Fibroblast of skin of left biceps (primary cell): ENCODE results near the gene ATP2B2.
"Not testable (repeated sequence)": the region's sequence is repeated elsewhere in the genome, so short reads cannot be mapped to it uniquely, and the experiment has no call there.

Experiments
- DNase-seq, 2 experiments: peaks; one replicate each; pipeline ENCODE4 v3.0.0-alpha.2; 2013; ENCODE audit warnings: low read depth in 2 of 2

ATP2B2 gene

DNA sequence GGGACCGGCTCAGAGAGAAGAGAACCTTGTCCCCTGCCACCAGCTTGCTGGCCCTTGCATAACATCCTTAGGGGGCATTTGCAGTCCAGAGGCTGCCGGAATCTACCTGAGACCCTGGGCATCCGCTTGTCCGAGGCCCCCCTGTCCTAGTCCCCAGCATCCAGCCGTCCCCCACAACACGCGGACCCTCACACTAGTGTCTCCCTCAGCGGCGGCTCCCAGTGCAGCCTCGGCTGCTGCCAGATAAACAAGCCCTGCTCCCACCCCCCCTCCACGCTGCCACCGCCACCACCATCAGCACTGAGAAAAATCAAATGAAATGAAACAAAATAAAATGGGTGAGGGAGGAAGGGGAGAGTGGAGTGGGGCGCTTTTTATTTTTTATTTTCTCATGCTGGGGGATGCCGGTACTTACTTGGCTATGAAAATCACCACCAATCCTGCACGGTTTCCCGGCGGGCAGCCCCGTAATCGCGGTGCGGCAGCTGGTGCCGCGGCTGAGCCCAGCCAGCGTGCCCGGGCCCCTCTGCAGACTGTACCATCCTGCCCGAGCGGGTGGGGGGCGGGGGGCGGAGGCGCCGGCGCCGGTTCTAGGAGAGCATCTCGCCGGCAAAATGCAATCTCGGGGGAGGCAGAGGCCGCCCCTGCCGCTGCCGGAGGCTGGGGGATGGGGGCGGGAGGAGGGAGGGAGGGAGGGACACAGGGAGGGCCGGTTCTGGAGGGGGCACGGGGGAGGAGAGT lies at the start of gene ATP2B2:
TSS of gene ATP2B2 (minus strand) at position 537 of the 741 bp plus-strand sequence. CDS start 56,043 bp downstream, outside the sequence.
- DNase-seq = no peak

DNA sequence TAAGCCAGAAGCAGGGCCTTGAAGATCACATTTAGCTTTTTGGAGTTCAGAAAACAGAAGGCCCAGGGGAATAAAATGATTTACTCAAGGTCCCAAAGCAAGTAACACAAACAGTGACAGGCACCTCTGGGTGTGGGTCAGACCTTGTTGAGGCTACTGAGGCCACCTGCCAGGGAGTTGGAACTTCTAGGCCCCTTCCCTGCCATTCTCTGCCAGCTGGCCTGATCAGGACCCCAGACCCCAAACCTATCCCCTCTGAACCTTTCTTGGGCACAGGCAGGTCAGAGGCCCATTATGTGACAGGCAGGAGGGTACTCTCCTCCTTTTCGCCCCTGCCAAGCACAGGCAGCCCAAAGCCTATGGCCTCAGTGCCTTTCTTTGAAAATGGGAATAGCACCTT lies 49.4 kb upstream of the ATP2B2 start:
- no peak for DNase-seq

DNA sequence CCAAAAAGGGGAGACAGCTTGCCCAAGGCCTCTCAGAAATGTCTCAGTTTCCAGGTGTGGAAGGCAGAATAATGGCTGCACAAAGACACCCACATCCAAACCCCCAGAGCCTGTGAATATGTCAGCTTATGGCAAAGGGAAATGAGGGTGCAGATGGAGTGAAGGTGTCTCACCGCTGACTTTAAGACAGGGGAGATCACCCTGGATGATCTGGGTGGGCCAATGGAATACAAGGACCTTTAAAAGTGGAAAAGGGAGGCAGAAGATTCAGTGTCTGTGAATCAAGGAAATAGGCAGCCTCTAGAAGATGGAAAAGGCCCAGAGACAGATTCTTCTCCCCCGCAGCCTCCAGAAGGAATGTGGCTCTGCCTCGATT lies 48.8 kb upstream of the ATP2B2 start:
- no peak for DNase-seq

DNA sequence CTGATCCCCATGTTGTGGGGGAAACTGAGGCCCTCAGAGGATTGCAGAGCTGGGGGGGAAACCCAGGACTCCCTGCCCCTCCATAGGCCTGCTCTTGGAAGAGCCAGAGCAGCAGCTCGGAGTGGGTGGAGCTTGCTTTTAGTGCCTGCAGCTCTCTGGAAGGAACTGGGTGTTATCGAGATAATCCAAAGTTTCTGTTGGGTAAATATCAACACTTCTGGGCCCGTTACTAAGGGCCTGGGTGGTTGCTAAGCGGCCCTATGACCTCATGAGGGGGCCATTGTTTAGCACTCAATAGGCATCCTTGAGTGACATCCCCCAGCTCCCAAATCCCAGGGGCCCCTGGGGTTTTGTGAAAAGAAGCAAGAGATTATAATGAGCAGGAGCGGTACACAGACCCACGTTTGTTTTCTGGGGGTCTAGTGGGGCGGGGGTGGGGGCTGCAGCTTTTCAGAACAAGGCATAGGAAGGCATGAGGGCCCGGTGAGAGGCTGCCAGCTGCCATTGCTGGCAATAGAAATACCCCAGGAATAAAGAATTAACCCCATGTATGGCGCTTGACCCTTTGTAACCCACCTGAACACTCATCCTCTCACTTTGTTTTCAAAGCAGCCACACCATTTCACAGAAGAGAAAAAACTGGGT lies 48.3 kb upstream of the ATP2B2 start:
- no peak for DNase-seq

DNA sequence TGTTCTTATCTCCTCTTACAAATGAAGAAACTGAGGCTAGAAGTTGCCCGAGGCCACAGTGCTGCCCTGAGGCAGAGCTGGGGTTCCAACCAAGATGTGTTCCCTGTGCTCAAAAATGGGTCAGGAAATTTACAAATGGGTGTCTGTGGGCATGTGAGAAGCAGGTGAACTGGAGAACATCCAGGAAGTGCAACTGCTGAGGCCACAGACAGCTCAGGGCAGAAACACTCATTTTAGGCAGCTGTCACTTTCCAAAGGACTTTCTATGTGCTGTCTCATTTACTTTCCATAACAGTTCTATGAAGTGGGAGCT lies 47.2 kb upstream of the ATP2B2 start:
- DNase-seq = no peak

DNA sequence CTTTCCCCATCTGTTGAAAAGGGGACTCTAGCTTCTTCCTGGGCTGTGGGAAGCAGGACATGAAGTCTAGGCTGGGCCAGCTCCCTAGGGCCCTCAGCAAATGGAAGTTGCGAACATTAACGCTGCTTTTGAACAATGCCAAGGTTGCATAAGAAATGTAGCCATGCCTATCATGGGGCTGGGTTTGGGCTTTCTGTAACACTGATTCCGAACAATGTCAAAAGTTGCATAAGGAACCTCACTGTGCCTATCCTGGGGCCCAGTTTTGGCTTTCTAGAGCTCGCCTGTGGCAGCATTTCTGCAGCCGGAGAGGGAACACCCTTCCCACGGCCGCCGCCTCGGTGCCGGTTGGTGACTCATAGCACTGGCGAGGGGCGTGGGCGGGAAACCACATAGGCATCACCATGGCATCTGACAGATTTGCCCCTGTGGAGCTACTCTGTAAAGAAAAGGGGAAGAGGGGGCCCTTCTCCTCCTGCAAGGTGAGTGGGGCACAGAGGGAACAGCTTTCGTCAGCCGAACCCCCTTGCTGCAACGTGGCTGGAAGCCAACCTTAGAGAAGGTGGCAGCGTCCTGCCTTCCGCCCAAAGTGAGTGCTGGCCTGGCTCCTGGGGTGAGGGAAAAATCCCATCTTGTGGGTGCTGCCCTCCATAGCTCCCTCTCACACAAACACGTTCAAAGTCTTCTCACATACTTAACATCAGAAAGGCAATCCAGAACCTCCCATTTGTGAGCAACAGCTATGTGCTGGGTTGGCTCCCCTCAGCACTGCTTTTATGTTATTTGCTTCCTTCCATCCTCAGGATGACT lies 46.6 kb upstream of the ATP2B2 start:
- no peak for DNase-seq

DNA sequence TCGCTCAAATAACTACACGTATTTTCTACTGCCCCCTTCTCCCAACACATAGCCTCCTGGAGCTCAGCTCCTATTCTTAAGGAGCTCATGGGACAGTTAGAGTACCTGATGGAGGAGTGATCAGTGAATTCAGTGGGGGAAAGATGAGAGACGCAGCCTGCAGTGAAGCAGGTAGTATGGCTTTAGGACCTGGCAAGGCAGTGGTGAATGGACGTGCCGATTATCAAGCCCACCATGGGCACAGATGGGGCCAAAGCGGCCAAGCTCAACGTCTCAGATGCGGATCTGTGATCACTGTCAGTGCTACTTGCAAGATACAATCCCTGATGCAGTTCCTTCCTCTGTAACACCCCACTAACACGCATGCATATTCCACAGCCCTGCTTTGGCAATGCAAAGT lies 45.8 kb upstream of the ATP2B2 start:
- DNase-seq = no peak

DNA sequence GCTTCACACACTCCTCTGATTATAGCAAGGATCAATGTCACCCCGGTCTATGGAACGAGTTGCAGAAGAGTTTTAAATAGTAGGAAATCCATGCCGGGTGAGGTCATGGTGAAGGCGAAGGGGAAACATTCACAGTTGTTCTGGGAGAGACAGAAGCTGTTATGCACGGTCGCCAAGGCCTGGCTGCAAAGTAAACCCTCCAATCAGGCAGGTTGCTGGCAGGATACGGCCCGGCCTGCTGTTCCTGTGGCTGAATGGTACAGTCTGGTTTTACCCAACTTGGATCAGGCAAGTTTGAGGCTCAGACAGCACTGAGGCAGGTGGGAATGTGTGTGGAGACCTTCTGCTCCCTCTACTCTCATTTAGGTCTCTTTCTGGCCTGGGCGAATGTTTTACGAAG lies 45.3 kb upstream of the ATP2B2 start:
- no peak for DNase-seq

DNA sequence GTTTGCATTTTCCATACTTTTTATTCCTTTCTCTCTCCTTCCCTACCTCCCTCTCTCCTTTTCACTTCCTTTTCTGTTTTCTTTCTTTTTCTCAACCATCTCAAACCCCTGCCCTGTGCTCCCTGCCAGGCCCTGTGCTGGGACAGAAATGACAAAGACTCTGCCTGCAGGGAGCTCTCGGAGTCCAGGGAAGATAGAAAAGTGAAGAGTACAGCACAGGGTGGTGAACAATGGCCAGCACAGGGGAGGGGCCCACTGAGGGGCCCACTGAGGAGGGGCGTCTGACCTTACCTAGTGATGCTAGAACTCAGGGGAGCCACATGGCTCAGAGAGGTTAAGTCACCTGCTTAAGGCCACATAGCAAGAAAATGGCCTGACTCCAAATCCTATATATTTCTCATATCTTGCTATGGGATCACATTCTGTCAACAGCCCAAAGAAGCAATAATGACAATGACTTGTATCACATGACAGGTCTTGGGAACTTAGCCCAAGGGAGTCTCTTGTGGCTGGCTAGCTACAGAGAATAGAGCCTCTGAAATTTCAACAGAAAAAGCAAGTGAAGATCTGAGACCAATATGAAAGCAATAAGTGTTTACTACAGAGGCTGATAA lies 44.3 kb upstream of the ATP2B2 start:
- DNase-seq = no peak

DNA sequence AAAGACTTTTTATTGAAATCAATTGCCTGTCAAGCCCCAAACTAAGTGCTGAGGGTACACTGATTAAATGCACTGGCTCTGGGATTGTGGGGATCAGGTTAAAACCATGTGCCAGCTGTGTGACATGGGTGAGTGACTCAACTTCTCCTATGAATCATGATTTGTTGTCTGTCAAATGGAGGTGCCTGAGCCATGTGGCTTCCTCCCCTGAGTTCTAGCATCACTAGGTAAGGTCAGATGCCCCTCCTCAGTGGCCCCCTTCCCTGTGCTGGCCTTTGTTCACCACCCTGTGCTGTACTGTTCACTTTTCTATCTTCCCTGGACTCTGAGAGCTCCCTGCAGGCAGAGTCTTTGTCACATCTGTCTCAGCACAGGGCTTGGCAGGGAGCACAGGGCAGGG lies 43.6 kb upstream of the ATP2B2 start:
- no peak for DNase-seq

DNA sequence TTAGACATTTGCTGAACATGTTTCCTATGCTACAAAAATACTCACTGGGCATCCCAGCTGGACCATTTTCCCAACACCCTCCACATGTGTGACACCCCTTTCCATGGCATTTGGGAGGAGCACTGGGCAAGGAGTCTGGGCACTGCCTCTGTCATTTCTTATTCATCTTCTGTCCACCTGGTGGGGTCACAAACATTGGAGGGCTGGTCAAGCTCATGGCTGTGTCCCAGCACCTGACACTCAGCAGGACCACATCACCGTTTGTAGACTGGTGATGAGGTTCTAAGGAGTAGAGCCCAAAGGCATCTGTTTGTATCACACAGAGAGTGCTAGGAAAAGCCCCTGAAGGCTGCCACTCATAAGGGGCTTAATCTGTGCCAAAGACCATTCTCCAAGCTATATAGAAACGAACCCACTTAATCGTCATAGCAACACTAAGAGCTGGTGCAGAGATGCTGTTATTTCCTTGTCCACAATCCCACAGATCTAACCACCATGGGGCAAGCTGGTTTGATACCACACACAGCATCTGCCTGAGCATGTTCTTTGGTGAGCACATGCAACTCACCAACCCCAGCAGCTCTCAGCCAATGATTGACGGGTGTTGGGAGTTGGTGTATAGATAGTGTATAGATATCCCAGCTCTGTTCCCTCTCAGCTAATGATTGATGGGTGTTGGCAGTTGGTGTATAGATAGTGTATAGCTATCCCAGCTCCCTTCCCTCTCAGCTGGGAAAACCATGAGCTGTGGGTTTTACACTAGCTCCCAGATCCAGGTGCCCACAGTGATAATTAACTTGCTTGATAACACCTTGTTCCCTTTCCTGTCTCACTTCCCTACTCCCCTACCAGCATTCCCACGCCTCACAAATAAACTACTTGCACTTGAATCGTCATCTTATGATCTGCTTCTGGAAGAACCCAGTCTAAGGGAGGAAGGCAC lies 42.7 kb upstream of the ATP2B2 start:
- no peak for DNase-seq

DNA sequence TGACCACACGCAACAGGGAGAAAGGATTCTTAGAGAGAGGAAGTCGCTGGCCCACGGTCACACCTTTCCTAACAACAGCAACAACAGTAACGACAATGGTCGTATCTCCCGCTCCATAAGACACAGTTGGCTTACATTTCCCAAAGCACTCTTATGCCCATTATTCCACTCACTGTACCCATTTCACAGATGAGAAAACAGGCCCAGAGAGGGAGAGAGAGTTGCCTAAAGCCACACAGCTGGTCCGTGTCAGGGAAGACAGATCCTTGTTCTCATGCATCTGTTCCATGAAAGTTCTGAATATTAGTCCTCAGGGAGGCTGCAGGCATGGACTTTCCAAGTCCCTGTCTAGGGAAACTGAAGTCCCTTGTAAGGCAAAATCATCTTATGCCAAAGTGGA lies 42.0 kb upstream of the ATP2B2 start:
- DNase-seq = no peak

DNA sequence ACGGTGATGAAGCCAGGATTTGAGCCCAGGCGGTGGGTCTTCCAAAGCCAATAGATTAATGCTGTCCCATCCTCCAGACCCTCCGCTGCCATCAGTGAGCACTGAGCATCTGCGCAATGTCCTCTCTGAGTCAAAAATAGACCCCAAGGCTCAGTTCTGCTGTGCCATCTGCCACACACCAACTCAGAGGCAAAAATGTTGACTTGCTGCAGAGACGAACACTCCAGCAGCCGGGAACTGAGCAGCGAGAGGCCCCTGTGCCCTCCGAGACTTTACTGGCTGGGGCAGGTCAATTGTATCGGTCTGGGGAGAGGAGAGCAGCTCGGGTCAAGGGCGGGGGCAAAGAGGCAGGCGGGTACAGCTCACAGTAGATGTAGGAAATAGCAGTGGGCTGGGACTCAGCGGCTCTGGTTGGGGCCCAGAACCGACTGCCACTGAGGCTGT lies 41.5 kb upstream of the ATP2B2 start:
- DNase-seq = no peak

DNA sequence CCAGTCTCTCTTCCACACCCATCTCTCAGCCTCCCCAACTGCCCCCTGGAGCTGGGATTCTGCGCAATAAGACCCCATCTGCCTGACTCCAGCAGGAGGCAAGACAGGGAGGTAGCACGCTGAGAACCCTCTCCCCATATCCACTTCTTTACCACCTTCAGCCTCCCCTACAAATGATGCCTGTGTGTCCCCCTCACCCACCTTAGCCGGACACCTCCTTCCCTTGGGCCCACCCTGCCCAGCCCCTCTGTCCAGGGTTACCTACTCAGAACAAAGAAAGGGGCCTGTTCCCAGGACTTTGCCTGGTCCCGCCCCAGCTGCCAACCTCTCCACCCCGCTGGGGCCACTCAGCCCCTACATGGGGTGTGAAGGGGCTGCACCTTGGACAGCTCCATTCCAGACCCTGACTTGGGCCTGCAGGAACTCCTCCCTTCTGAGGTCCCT lies 40.8 kb upstream of the ATP2B2 start:
- no peak for DNase-seq

DNA sequence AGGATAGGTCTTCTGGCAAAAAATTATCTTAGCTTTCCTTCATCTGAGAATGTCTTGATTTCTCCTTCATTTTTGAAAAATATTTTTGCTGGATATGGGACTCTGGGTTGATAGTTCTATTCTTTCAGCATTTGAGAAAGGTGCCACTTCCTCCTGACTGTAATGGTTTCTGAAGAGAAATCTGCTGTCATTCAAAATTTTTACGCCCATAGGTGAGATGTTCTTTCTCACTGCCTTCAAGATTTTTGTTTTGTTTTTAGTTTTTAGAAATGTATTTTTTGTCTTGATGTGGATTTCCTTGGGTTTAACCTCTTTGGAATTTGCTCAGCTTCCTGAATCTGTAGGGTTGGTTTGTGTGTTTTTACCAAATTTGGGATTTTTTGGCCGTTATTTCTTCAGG lies 37.1 kb upstream of the ATP2B2 start:
- DNase-seq = no peak

DNA sequence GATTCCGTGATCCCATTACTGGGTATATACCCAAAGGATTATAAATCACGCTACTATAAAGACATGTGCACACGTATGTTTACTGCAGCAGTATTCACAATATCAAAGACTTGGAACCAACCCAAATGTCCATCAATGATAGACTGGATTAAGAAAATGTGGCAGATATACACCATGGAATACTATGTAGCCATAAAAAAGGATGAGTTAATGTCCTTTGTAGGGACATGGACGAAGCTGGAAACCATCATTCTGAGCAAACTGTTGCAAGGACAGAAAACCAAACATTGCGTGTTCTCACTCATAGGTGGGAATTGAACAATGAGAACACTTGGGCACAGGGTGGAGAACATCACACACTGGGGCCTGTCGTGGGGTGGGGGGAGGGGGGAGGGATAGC lies 35.0 kb upstream of the ATP2B2 start:
- DNase-seq = not testable (repeated sequence)

DNA sequence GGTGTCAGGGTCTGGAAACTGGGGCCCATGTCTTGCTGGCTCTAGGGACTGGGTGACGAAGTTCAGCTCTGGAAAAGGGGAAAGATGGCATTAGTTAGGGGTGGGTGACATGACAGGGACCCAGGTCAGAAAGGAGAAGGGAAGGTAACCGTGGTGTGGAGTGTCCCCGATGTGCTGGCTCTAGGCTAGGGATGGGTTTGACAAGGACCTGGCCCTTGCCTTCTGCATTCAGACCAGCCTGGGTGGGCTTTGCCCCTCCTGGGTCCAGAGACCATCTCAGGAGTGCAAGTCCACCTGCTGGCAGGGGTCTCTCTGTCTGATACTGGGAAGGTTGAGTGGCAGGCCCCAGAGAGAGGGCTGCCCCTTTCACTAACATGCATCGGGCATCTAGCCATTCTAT lies 28.7 kb upstream of the ATP2B2 start:
- DNase-seq = no peak

DNA sequence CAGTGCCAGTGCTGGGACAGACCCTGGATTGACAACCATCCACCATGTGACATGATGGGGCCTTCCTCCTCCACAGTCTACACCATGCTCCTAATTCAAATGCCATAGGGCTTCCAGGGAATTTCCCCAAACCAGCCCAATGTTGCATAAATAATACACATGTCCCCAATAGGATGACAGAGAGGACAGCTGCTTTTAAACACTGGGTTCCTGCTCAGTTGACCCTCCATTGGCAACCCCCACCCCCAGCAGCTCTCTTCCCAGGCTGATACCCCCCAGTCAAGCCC lies 28.3 kb upstream of the ATP2B2 start:
- no peak for DNase-seq

DNA sequence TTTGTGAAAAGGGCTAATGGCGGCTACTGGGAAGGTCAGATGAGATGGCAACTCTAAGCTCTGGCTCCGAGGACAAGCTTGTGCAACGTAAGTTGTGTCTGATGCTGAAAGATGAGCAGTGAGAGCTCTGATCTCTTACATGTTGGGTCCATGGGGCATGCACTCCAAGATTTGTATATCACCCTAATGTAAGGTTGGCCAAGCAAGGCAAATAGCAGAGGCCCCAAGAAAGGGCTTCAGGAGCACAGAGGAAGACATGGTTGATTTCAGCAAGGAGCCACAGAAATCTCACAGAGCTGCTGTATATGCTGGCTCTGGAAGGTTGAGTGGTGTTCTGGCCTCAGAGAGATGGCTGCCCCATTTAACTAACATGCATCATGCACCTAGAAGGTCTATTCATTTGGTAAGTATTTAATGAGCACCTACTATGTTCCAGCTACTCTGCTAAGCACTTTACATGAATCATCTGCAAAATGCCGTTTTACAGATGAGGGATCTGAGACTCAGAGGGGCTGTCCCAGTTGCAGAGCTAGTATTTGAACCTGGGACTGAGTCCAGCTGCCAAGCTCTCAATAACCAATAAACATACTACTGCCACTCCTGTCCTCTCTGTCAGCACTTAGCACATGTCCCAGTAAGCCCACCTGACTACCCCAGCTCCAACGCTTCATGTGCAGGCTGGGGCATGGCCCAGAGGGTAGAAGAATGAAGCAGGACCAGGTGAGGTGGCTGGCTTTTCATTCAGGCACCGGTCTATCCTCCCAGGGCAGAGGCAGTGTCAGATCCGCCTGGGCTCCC lies 27.8 kb upstream of the ATP2B2 start:
- no peak for DNase-seq

DNA sequence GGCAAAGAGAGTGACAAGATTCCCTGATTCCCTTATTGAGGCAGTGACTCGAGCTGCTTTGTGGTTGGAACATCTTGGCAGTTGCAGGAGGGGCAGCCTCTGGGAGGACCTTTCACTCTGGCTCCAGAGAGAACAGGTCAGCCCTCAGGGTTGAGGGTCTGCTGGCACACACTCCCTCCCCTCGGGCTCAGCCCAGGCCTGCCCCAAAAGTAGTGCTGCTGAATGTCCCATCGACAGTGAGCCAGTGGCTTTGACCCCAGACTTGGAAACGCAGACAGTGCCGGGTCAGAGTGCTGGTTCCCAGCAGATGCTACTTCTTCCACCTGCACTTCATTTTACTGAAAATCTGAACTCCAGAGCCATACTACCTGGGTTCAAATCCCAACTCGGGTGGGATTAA lies 25.6 kb upstream of the ATP2B2 start:
- no peak for DNase-seq

DNA sequence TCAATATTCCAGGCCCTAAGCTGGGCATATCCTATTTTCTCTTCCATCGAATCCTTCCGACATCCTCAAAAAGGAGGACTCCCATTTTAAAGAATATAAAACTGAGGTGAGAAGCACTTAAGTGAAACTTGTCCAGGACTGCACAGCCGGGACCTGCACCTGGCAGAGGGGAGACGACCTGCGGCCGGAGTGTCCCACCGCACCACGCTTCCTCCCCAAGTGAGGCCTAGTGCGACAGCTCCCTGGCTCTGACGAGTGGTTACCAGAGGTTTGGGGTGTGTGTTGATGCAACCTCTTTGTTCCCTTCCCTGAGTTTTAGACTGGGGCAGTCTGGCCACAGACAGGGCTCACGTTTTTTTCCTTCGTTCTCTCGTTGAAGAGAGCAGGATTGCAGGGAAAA lies 24.9 kb upstream of the ATP2B2 start:
- DNase-seq = no peak
